WTC11 (cell line): ENCODE measurements around the gene FBXO41.

Experiments used
- GRHL2 ChIP-seq: fragments of 250-450 bp; sonication (Bioruptor Pico); IDR thresholded peaks from 2 replicates; pipeline ENCODE4 v1.8.0; 2022; ENCODE audit warnings: mild to moderate bottlenecking, moderate library complexity; ENCODE audit not compliant: insufficient replicate concordance, severe bottlenecking
- NFATC4 ChIP-seq: fragments of 250-450 bp; sonication (Bioruptor Pico); IDR thresholded peaks from 2 replicates; pipeline ENCODE4 v1.9.0; 2021; ENCODE audit warnings: mild to moderate bottlenecking
- ZBTB21 ChIP-seq: sonication (generic); formaldehyde crosslinking; IDR thresholded peaks from 2 replicates; pipeline ENCODE4 v1.8.1; 2023; ENCODE audit warnings: mild to moderate bottlenecking, missing genetic modification reagents, borderline replicate concordance
- ZNF121 ChIP-seq: sonication (generic); formaldehyde crosslinking; IDR thresholded peaks from 2 replicates; pipeline ENCODE4 v1.8.0; 2023; ENCODE audit warnings: missing genetic modification reagents
- ZNF263 ChIP-seq: sonication (generic); formaldehyde crosslinking; IDR thresholded peaks from 2 replicates; pipeline ENCODE4 v1.8.1; 2022; ENCODE audit warnings: low read depth, mild to moderate bottlenecking, moderate library complexity, missing genetic modification reagents
- TF ChIP-seq, protein P1 (sequence below): fragments of 200-600 bp; IDR thresholded peaks from 2 replicates; pipeline ENCODE4 v1.8.0; 2022; ENCODE audit warnings: antibody characterized with exemption
- TF ChIP-seq, protein P2 (sequence below): sonication (generic); formaldehyde crosslinking; IDR thresholded peaks from 2 replicates; pipeline ENCODE4 v1.8.1; 2023; ENCODE audit warnings: mild to moderate bottlenecking, missing genetic modification reagents, moderate library complexity
- TF ChIP-seq, protein P3 (sequence below): fragments of 250-450 bp; sonication (Bioruptor Pico); IDR thresholded peaks from 2 replicates; pipeline ENCODE4 v2.1.2; 2022; ENCODE audit warnings: mild to moderate bottlenecking, moderate library complexity

DNA sequence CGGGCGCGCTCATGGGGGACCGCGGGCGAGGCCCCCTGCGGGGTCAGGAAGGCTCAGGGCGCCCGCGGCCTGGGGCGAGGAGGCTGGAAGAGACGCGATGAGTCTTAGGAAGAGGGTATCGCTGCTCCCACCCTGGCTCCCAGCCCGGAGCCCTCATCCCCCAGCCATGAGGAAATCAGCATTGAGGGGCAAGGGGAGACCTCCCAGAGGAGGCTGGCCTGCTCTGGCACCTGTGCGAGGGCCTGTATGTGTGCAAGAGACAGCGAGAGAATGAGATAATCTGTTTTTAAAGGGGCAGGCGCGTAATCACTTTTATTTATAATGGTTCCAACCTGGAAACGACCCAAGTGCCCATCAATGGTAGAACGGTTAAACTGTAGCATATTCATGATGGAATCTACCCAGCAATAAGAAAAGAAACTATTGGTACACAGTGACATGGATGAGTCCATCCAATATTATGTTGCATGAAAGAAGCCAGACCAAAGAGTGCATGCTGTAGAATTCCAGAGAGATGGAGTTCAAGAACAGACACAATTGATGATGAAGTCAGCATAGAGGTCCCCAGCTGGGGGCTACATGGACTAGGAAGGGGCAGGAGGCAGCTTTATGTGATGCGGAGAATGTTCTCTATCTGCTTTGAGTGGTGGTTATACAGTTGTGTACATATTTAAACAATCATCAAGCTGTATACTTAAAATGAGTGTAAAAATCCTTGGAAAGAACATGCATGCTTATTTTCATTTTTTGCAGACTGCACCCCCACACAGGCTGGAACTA, 14.4 kb downstream of the FBXO41 start:
- TF ChIP-seq ZNF263 (CRISPR knock-in tag) (no peak), NFATC4 (CRISPR knock-in tag) (no peak), ZNF121 (CRISPR knock-in tag) (no peak), ZBTB21 (no peak), GRHL2 (CRISPR knock-in tag) (no peak)
- TF ChIP-seq, protein P1, sequence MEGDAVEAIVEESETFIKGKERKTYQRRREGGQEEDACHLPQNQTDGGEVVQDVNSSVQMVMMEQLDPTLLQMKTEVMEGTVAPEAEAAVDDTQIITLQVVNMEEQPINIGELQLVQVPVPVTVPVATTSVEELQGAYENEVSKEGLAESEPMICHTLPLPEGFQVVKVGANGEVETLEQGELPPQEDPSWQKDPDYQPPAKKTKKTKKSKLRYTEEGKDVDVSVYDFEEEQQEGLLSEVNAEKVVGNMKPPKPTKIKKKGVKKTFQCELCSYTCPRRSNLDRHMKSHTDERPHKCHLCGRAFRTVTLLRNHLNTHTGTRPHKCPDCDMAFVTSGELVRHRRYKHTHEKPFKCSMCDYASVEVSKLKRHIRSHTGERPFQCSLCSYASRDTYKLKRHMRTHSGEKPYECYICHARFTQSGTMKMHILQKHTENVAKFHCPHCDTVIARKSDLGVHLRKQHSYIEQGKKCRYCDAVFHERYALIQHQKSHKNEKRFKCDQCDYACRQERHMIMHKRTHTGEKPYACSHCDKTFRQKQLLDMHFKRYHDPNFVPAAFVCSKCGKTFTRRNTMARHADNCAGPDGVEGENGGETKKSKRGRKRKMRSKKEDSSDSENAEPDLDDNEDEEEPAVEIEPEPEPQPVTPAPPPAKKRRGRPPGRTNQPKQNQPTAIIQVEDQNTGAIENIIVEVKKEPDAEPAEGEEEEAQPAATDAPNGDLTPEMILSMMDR, result no peak
- TF ChIP-seq, protein P2, sequence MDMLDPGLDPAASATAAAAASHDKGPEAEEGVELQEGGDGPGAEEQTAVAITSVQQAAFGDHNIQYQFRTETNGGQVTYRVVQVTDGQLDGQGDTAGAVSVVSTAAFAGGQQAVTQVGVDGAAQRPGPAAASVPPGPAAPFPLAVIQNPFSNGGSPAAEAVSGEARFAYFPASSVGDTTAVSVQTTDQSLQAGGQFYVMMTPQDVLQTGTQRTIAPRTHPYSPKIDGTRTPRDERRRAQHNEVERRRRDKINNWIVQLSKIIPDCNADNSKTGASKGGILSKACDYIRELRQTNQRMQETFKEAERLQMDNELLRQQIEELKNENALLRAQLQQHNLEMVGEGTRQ (CRISPR knock-in tag), result no peak
- TF ChIP-seq, protein P3, sequence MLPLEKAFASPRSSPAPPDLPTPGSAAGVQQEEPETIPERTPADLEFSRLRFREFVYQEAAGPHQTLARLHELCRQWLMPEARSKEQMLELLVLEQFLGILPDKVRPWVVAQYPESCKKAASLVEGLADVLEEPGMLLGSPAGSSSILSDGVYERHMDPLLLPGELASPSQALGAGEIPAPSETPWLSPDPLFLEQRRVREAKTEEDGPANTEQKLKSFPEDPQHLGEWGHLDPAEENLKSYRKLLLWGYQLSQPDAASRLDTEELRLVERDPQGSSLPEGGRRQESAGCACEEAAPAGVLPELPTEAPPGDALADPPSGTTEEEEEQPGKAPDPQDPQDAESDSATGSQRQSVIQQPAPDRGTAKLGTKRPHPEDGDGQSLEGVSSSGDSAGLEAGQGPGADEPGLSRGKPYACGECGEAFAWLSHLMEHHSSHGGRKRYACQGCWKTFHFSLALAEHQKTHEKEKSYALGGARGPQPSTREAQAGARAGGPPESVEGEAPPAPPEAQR (CRISPR knock-in tag), result no peak
